ENCODE measurements around the gene TAF4. TPM values are rescaled to one million over a fixed set of nuclear protein-coding genes. Genes with fewer than 3 reads are reported as not detected.

The TAF4 gene
- polyA plus RNA-seq, 1 donor from 2014 or later = 10.2 TPM

DNA sequence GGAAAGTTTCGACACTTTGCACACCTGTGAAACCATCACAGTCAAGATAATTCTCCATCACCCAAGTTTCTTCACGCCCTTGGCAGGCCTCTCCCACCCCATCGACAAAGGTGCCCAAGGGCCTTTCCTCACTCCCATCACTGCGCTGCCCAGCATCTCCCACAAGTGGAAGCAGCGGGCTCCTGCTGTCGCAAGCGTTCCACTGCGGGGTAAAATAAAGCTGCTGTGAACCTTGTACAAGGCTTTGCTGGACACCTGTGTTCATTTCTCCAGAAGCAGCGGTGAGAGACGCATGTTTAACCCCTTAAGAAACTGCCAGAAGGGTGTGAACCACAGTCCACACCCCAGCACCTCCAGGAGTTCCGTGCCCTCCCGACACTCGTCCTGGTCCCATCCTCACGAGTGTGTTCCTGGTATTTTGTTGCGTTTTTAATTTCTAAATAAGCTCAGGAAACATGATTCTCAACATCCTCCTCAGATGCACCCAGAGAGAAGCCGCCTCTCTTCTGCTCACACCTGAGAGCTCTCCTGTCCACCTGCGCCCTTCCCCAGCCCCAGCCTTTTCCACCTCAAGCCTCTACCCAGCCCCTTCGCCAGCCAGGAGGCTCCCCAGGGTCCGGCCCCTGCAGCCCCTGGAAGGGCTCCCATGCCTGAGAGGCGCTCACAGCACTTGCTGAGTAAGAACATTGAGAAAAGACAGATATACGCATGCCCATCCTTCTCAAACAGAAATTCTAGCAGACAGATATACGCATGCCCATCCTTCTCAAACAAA lies 97.5 kb downstream of the TAF4 start:
- Histone ChIP-seq H3K4me2 (ENCODE audit: low read length) (no peak overlapping the region), H4K20me1 (ENCODE audit: insufficient read depth) (no peaks in the 10 kb centered on the region), H3K9me3 (ENCODE audit: low read length) (no peaks in the 10 kb centered on the region), H3F3A (ENCODE audit: insufficient read depth, low read length, poor library complexity, severe bottlenecking) (no peaks in the 10 kb centered on the region), H3K4me3 (ENCODE audit: low read length) (no peak overlapping the region), H3K27me3 (ENCODE audit: insufficient read depth, low read depth, low read length) (no peaks in the 10 kb centered on the region), H2AFZ (ENCODE audit: low read depth, low read length) (no peak overlapping the region), H3K9ac (ENCODE audit: low read length) (no peak overlapping the region), H3K36me3 (ENCODE audit: insufficient read depth, low read length) (peaks cover 8% of the 10 kb centered on the region), H3K79me2 (replicated peaks; ENCODE audit: insufficient read depth, low read length) (no peaks in the 10 kb centered on the region), H3K27ac (ENCODE audit: low read length) (no peak overlapping the region), H3K9me2 (ENCODE audit: insufficient read depth, low read length) (no peaks in the 10 kb centered on the region)
- TF ChIP-seq RAD21 (conservative IDR thresholded peaks at IDR 0.05) = no peak
- TF ChIP-seq, protein P1, sequence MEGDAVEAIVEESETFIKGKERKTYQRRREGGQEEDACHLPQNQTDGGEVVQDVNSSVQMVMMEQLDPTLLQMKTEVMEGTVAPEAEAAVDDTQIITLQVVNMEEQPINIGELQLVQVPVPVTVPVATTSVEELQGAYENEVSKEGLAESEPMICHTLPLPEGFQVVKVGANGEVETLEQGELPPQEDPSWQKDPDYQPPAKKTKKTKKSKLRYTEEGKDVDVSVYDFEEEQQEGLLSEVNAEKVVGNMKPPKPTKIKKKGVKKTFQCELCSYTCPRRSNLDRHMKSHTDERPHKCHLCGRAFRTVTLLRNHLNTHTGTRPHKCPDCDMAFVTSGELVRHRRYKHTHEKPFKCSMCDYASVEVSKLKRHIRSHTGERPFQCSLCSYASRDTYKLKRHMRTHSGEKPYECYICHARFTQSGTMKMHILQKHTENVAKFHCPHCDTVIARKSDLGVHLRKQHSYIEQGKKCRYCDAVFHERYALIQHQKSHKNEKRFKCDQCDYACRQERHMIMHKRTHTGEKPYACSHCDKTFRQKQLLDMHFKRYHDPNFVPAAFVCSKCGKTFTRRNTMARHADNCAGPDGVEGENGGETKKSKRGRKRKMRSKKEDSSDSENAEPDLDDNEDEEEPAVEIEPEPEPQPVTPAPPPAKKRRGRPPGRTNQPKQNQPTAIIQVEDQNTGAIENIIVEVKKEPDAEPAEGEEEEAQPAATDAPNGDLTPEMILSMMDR (IDR thresholded peaks at IDR 0.05; ENCODE audit: poor library complexity, severe bottlenecking) = no peak
- TF ChIP-seq EZH2 (IDR thresholded peaks at IDR 0.05; ENCODE audit: borderline replicate concordance, insufficient read depth, low read length, poor library complexity, severe bottlenecking) = no peak
- TF ChIP-seq SMC3 (conservative IDR thresholded peaks at IDR 0.05; ENCODE audit: poor library complexity) = no peak
- TF ChIP-seq TAF1 (IDR thresholded peaks at IDR 0.05; ENCODE audit: low read depth) = no peak

DNA sequence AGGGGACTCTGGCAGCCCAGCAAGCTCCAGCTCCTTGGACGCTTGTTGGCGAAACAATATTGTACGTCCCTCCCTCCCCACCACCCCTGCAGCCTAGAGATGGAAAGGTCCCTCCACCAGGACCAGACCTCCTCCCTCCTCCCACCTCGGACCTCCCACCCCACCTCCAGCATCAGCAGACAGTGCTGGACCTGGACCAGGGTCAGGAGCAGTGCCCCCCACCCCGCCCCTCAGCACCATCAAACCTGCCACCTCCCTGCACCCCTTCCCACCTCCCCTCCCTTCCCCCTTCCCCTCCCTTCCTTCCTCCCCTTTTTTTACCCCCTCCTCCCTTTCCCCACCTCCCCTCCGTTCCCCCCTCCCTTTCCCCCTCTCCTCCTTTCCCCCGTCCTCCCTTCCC lies 98.4 kb downstream of the TAF4 start:
- H3K79me2 ChIP-seq (replicated peaks; ENCODE audit: insufficient read depth, low read length) = no peaks in the 10 kb centered on the region
- H3K27ac ChIP-seq (ENCODE audit: low read length) = no peak overlapping the region
- H4K20me1 ChIP-seq (ENCODE audit: insufficient read depth) = no peaks in the 10 kb centered on the region
- TF ChIP-seq, protein P1 (IDR thresholded peaks at IDR 0.05; ENCODE audit: poor library complexity, severe bottlenecking) = no peak
- TF ChIP-seq, protein P2, sequence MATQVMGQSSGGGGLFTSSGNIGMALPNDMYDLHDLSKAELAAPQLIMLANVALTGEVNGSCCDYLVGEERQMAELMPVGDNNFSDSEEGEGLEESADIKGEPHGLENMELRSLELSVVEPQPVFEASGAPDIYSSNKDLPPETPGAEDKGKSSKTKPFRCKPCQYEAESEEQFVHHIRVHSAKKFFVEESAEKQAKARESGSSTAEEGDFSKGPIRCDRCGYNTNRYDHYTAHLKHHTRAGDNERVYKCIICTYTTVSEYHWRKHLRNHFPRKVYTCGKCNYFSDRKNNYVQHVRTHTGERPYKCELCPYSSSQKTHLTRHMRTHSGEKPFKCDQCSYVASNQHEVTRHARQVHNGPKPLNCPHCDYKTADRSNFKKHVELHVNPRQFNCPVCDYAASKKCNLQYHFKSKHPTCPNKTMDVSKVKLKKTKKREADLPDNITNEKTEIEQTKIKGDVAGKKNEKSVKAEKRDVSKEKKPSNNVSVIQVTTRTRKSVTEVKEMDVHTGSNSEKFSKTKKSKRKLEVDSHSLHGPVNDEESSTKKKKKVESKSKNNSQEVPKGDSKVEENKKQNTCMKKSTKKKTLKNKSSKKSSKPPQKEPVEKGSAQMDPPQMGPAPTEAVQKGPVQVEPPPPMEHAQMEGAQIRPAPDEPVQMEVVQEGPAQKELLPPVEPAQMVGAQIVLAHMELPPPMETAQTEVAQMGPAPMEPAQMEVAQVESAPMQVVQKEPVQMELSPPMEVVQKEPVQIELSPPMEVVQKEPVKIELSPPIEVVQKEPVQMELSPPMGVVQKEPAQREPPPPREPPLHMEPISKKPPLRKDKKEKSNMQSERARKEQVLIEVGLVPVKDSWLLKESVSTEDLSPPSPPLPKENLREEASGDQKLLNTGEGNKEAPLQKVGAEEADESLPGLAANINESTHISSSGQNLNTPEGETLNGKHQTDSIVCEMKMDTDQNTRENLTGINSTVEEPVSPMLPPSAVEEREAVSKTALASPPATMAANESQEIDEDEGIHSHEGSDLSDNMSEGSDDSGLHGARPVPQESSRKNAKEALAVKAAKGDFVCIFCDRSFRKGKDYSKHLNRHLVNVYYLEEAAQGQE (IDR thresholded peaks at IDR 0.05; ENCODE audit: borderline replicate concordance) = no peak
- TF ChIP-seq SMC3 (conservative IDR thresholded peaks at IDR 0.05; ENCODE audit: poor library complexity) = no peak
- no peak for TF ChIP-seq EP300 (conservative IDR thresholded peaks at IDR 0.05; ENCODE audit: poor library complexity, severe bottlenecking)
- TF ChIP-seq TAF1 (IDR thresholded peaks at IDR 0.05; ENCODE audit: low read depth) = no peak
- no peak for TF ChIP-seq POLR2AphosphoS5 (IDR thresholded peaks at IDR 0.05)
- TF ChIP-seq MXI1 (conservative IDR thresholded peaks at IDR 0.05; ENCODE audit: poor library complexity, severe bottlenecking) = no peak
- no peak for TF ChIP-seq RAD21 (conservative IDR thresholded peaks at IDR 0.05)
- TF ChIP-seq EZH2 (IDR thresholded peaks at IDR 0.05; ENCODE audit: borderline replicate concordance, insufficient read depth, low read length, poor library complexity, severe bottlenecking) = no peak
- H3K4me3 ChIP-seq (ENCODE audit: low read length) = no peak overlapping the region
- H3K4me2 ChIP-seq (ENCODE audit: low read length) = no peak overlapping the region
- no peaks in the 10 kb centered on the region for H3K9me2 ChIP-seq (ENCODE audit: insufficient read depth, low read length)
- H3K9me3 ChIP-seq (ENCODE audit: low read length) = no peaks in the 10 kb centered on the region
- H2AFZ ChIP-seq (ENCODE audit: low read depth, low read length) = no peak overlapping the region
- H3K9ac ChIP-seq (ENCODE audit: low read length) = no peak overlapping the region
- peaks cover 2% of the 10 kb centered on the region for H3K36me3 ChIP-seq (ENCODE audit: insufficient read depth, low read length)
- H3K27me3 ChIP-seq (ENCODE audit: insufficient read depth, low read depth, low read length) = no peaks in the 10 kb centered on the region
- no peaks in the 10 kb centered on the region for H3F3A ChIP-seq (ENCODE audit: insufficient read depth, low read length, poor library complexity, severe bottlenecking)
